ENCODE measurements around the gene ARTN.

The ARTN gene, protein sequence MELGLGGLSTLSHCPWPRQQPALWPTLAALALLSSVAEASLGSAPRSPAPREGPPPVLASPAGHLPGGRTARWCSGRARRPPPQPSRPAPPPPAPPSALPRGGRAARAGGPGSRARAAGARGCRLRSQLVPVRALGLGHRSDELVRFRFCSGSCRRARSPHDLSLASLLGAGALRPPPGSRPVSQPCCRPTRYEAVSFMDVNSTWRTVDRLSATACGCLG

DNA sequence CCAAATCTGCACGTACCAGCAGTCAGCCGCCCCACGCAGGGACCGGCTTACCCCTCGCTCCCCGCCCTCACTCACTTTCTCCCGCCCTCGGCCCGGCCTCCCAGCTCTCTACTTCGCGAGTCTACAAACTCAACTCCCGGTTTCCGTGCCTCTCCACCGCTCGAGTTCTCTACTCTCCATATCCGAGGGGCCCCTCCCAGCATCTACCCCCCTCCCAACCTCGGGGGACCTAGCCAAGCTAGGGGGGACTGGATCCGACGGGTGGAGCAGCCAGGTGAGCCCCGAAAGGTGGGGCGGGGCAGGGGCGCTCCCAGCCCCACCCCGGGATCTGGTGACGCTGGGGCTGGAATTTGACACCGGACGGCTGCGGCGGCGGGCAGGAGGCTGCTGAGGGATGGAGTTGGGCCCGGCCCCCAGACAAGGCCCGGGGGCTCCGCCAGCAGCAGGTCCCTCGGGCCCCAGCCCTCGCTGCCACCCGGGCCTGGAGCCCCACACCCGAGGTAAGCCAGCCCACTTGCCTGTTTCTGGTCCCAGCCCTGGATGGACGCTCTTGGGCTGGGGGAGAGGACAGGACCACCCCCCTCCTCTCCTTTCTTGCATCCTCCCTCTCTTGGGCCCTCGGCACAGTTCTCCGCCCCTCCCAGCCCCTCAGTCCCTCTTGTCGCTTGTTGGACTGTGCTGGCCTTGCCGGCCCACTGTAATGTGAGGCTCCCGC is at the start of gene ARTN:
Gene ARTN, plus strand, starts transcription at position 416 of the 715 bp plus-strand sequence. CDS start 1,856 bp downstream, outside the sequence.
- DNase-seq, result peak; percentile 28

DNA sequence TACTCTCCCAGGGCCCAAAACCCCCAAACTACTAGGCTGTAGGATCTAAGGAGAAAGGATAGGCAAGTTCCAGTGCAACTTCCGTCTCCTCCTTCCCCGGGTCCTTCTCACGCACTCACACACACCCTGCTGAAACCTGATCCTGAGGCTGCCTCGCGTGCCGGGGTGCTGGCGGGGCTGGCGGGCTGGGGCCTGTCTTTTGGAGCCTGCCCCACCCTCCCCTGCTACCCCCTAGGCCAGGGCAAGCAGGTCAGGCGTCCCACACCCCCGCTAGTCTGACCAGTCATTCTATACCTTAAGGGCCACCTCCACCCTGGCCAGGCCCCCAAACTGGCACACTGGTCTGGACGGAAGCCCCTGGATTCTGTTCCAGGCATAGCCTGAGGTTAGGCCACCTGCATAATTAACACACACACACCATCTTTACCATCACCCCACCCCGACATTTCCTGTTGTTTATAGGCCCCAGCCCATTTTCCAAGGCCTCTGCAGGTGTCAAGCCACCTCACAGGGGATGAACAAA is 48.3 kb upstream of the ARTN start:
- no peak for DNase-seq

DNA sequence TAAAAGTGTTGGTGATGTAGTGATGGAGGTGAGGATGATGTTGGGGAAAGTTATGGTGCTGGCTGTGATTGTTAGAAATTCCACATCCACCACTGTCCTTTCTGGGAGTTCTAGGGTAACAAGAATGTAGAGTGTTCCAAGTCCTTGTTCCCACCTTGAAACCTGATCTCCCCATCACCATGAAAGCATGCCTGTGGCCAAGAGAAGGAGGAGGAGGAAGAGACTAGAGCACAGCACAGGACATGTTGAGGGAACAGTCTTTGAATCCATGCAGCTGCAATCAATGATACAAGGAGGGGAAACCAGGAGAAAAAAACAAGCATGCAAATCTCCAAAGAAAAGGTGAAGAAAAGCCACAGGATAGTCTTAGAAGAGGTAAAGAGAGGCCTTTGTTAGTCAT is 45.9 kb upstream of the ARTN start:
- DNase-seq, result no peak

DNA sequence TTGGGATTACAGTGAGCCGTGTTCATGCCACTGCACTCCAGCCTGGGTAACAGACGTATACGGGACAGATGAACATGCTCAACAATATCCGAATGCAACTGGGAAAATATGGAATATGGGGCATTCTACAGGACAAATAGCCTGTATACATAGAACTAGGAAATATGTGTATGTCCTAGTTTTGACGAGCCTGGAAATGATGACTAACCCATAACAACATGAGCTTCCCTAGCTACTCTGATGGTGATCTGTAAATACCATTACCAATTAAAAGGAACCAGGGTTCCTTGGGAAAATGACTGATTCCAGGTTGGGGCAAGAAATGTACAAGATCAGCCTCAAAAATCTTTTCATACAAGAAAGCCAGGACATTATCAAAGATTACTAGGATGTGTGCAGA is 42.8 kb upstream of the ARTN start:
- DNase-seq, result no peak

DNA sequence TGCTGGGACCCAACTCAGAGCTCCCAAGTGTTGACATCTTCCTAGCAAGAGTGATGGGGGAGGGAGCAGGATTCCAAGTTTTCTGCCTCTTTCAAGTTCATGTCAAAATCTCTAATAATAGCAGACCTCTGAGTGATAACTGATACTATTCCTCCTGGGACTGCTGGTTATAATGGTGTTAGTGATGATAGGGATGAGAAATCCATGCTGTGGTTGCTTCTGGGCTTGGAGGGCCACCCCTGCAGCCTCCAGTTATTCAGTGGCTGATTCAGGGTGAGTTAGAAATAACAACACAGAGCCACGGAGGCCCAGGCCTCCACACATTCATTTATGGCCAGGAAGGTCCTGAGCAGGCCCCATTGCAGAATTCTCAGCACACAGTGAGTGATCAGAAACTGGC is 40.6 kb upstream of the ARTN start:
- DNase-seq, result no peak

DNA sequence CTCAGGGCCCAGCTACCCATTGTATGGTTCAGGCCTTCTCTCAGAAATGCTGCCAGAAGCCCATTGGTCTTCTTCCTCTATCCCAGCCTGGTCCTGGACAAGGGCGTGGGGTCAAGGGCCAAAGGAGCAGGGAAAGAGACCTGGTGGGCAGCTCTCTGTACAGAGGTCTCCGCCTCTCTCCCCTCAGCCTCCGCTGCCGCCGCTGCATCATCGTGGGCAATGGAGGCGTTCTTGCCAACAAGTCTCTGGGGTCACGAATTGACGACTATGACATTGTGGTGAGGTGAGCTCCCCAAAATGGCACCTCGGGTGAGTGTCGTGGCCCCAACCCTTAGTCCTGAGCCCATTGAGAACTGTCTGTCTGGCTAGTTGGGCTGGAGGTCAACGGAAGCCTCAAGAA is 34.6 kb upstream of the ARTN start:
- DNase-seq, result no peak

DNA sequence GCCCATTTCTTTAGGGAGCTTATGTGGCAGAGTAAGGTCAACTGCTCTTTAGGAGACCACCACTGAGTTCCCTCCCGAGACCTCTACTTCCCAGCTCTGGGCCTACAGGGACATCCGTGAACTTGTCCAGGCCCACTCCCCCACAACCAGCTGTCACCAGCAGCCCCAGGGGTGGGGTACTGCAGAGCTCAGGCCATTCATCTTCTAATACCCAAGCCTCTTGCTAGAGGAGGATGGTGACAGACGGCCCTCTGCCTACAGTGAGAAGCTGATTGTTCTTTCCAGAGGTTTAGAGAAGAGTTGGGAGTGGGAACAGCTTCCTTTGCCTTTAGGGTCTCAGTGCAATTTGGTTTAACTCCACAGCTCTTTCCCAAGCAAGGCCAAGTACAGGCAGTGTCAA is 33.2 kb upstream of the ARTN start:
- DNase-seq, result no peak

DNA sequence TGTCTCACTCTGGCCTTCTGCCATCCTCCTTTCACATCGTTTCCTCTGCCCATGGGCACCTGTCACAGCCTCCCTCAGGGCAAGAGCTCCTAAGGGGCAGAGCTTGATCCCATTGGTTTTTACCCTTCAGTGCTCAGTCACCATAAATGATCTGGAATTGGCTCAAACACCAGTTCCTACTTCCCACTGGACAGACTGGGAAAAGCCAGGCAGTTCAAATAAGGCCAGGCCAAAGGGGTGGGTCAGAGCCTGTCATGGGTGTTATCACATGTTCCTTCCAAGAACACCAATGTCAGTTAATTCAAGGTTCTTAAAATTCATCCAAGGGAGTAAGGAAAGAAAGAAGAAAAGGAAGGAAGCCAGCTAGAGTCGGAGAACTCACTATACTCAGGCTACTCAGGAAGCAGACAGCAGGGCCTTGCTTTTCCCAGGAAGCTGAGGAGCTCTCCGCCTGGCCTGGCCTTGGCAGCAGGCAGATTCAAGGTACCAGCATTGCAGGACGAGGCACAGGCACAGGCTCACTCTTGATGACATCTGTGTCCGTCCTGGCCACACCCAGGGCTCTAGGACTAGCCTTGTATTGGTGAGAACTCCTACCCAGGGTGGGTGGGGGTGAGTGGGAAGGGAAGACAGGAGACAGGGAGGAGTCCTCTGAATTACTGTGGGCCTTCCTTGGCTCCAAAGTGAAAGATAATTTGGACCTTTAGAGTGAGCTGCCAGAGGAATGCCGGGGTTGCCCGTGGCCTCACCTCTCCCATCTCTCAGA is 32.2 kb upstream of the ARTN start:
- DNase-seq, result no peak

DNA sequence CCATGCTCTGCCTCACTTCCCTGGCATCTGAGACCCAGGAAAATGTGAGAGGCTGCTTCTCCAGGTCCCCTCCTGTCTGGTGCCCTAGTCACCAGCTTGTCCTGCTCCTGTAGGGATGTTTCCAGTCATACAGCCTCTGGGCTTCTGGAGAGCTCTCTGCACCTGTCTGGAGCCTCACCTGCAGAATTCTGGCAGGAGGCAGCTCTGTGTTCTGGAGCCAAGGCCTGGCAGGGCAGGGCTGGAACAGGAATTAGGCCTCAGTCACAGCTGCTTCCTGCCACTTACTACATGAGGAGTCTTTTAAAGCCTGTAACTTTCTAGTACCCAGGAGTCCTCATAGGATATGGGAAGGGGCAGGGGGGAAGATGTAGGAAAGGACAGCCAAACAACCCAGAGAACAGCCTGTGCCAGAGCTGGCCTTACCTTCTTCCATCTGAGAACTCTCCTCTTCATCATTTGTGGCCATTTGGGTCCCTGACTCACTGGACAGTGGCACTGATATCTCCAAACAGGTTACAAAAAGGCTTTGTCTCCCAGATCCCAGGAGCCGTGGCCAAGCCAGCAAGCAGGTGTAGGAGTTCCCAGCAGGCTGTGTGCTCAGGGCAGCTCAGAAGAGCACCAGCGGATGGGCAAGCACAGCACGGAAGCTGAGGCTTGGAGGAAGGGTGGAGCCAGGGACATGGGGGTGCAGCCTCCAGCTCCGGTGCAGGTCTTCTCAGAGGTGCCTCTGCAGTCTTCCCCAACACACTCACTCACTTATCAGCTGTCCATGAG is 31.4 kb upstream of the ARTN start:
- DNase-seq, result no peak

DNA sequence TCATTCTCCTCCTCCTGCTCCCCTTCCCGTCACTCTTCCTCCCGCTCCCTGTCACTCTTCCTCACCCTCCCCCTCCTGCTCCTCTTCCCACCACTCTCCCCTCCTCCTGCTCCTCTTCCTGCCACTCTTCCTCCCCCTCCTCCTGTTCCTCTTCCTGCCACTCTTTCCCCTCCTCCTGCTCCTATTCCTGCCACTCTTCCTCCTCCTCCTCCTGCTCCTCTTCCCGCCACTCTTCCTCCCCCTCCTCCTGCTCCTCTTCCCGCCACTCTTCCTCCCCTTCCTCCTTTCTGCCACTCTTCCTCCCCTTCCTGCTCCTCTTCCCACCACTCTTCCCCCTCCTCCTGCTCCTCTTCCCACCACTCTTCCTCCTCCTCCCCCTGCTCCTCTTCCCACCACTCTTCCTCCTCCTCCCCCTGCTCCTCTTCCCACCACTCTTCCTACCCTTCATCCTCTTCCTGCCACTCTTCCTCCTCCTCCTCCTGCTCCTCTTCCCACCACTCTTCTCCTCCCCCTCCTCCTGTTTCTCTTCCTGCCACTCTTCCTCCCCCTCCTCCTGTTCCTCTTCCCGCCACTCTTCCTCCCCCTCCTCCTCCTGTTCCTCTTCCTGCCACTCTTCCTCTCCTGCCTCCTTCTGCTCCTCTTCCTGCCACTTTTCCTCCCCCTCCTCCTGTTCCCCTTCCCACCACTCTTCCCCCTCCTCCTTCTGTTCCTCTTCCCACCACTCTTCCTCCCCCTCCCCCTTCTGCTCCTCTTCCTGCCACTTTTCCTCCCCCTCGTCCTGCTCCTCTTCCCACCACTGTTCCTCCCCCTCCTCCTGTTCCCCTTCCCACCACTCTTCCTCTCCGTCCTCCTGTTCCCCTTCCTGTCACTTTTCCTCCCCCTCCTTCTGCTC is 28.7 kb upstream of the ARTN start:
- no peak for DNase-seq

DNA sequence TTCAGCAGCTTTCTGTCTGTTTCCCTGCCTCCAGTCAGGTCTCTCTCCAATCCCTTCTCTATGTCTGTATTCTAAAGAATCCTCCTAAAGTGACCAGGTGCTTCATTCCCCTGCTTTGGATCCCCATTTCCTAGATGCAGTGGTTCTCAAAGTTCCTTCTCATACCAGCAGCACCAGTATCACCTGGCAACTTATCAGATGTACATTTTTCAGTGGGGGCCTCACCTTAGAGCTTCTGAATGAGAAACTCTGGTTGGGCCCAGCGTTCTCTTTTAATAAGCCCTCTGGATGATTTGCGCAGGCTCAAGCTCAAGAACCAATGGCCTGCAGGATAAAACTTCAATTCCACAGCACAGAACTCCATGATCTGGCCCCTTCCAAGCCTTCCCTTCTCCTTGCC is 25.4 kb upstream of the ARTN start:
- no peak for DNase-seq

DNA sequence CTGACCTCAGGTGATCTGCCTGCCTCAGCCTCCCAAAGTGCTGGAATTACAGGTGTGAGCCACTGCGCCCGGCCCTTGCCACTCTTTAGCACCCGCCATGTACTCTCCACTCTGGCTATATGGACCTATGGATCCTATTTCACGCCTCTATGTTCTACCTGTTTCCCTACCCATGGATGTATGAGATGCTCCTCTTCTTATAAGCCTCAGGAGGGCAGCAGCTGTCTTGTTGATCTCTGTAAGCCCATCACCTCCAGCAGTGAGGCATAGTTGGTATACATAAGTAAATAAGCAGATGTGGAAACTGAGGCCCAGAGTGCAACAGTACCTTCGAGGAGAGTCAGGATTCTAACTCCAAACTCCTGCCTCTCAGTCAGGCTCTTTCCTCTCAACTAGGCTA is 24.7 kb upstream of the ARTN start:
- DNase-seq, result no peak

DNA sequence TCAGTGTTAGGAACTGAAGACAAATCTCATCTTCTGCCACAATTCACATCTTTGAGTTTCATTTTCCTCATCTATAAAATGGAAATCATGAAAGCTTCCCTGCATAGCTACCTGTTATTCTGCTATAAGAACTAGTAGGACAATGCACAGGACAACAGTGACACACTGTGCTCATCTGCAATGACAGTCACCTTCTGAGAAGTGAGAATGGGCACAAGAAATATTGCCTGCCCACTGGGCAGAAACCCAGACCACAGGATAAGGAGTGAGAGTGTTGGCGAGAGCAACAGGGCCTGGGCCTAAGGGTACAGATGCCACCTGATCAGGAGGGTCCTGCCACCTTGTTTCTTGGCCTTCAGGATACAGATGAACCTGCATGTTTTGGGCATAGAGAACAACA is 23.3 kb upstream of the ARTN start:
- DNase-seq, result no peak

DNA sequence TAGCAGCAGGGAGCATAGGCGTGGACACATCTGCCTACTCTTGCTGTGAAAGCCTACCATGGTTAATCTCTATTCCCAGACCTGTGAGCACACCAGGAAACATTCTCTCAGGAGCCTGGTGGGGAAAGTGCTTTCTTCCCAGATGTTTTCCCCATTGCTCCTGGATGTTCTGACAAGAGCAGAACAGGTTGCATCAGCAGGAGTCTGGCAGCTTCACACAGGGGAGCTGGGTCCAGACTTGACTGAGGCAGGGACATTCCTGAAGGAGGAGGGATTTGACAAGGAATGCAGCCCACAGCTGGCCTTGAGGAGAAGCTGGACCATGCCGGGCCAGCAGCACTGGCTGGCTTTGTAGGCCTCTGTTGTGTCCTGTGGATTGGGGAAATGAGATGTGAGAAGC is 21.0 kb upstream of the ARTN start:
- DNase-seq, result no peak

DNA sequence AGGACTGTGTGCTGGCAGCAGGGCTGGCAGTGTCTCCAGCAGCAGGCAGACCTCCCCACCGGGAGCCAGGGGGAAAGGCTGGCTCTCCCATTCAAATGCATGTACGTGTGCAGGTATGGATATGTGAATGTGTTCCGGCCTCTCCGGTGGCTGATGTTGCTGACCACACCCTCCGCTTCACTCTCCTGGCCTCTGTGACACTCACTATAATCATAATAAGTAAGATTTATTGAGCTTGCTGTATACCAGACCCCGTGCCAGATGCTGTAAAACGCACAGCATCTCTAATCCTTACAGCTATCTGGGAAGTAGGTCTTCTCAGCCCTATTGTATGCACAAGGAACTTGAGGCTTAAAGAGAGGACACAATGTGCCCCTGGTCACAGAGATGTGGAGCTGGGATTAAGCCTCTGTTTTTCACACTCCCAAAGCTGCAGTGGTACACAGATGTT is 20.5 kb upstream of the ARTN start:
- no peak for DNase-seq

DNA sequence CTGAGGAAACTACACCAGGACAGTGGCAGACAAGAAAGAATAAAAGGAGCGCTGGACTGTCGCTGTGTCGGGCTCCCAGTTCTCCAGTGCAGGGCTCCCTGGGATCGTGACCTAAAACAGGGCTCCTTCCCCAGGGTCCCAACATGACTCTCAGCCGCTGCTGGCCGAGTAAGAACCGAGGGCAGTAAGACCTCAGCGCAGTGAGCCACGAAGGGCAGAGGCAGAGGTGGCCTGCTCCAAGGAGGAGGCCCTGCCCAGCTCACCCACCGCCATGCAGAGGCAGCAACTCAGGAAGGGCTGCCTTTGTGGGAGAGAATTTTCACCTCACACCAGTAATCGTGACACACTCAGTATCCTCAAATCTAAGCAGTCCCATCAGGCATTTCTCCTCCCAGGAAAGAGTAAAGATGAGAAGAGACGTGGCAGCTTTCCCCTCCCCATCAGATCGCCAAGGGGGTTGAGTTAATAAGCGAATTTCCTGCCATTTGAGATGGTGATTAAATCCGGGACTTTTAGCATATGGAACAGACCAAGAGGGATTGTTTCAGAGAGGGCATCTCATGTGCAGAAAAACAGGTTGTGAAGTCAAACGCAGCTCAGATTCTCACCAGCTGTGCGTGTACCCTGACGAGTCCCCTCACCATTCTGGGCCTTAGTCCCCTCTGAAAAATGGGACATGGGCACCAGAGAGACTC is 19.8 kb upstream of the ARTN start:
- DNase-seq, result no peak

DNA sequence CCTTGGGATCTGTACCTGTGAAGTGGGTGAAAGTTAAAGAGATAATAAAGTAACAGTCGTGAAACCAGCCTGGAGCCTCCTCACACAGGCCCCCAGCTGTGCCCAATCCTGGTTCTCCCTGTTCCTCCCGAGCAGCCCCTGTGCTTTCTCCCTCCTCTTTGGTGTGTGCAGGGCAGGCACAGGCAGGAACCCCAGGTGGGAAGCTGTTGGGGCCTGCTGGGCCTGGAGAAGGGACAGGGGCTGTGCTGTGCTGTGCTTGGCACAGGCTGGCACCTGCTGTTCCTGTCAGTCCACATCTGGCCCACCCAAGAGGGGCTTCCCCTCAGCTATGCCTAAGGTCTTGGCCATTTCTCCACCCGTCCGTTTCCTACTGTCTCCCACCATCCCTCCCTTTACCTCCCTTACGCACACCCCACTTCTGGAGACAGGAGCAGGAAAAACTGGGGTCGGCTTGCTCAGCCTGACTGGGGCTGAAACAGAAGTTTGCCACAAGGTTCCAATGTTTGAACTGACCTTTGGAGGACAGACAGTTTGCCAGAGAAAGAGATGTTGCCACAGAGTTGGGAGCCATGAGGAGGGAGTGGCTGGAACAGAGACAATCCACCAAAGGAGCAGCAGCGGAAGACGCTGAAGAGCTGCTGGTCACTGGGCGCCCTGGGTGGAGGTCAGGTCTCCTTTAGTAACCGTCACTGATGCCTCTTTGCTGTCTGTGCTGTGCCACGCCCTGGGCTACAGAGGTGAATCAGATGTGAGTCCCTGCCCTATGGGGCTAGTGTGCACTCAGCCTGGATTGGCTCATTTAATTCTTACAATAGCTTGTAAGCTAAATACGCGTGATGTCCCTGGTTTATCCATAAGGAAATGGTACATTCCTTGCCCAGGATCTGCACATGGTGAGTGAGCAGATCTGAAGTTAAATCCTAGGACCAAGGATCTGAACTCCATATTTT is 18.8 kb upstream of the ARTN start:
- no peak for DNase-seq

DNA sequence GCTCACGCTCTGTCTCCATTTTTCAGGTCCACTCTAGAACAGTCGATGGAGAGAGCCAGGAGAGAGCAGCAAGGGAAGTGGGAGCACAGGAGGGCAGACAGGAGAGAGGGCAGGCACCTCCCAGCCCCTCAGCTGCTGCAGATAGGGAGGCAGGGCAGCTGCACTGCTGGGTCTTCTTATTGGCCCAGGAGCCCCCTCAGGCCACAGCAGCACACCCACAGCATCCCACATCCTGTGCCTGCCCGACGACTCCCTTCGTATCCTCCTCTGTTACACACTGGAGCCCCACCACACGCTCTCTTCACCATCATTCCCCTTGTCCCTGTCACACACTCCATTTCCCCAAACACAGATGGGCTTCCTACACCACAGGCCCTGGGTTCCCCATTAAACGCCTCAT is 13.7 kb upstream of the ARTN start:
- no peak for DNase-seq

DNA sequence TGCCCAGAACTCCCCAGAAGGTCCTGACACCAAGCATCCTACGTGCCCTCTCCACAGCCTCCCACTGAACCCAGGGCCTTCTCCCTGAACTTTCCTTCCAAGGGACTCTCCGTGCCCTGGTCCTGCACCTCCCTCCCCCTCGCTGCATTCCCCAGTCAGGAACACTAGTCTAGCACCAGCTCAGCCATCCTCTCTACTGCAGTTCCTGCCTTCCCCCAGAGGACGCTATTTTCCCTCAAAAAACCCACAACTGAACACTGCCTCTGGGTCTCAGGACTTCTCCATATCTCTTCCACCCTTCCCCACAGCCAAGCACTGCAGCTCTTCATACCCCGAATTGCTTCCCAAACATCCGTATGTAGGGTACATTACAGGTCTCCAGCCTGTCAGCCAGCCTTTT is 12.6 kb upstream of the ARTN start:
- DNase-seq, result no peak

DNA sequence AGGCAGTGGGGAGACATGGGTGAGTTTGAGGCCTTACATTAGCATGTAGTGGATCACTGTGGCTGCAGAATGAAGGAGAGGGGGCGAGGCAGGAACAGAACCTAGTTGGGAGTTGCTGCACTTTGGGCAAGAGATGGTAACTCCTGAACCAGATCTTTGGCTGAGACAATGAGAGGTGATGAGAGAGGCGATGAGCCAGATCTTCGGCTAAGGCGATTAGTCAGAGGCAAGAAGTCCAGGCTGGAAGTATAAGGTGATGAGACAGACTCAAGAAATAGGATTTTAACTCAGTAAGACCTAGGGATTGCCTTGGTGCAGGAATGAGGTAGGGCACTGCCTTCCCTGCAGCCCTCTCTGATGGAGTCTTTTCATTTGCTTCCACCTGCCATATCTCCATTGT is 9.1 kb upstream of the ARTN start:
- no peak for DNase-seq

Measured in 8988T (cell line).